Stimulated activated CD4-positive, alpha-beta T cell treated with anti-CD3 and anti-CD28 coated beads, Interleukin-4, amount 100 ng/mL, for 24 hours (primary cell): ENCODE results near the gene RAP2A.

ENCODE experiments used
- DNase-seq: peaks from one replicate; pipeline ENCODE4 v3.0.0-alpha.2; 2020

RAP2A gene

GRCh38 chr13:97496511-97496910 is 62.5 kb downstream of the RAP2A start:
- DNase-seq = no peak

DNA sequence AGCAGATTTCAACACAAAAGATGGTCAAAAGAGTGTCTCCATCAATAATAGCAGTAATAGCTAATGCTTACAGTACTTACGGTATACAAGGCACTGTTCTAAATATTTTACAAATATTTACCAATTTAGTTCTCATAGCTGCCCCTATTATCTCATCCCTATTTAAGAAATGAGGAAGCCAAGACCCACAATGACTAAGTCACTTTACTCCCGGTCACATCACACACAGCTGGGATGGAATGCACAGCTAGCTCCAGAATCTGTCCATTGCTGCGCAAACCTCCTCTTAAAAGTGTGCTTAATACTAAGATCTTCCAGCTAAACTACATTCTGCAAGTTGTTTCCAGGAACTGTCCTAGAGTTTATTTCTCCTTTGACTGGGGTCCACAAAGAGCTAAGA is 63.4 kb downstream of the RAP2A start:
- no peak for DNase-seq

DNA sequence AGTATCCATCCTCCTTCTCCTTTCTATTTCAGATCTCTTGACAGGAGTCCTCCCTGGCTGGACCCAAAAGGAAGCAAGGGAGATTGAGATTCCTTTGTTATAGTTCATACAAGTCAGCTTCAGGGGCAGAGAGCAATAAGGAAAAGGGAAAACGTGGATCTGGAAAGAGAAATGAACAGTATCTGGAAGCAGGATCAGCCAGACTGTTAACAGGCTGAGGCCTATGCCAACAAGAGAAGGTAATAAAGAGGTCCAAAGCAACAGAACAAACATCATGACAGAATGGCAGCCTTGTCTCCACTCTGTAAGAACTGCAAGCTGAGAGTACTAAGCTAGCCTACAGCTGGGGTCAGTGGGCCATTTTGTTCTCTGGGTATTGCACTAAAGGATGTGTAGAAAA is 64.5 kb downstream of the RAP2A start:
- no peak for DNase-seq

DNA sequence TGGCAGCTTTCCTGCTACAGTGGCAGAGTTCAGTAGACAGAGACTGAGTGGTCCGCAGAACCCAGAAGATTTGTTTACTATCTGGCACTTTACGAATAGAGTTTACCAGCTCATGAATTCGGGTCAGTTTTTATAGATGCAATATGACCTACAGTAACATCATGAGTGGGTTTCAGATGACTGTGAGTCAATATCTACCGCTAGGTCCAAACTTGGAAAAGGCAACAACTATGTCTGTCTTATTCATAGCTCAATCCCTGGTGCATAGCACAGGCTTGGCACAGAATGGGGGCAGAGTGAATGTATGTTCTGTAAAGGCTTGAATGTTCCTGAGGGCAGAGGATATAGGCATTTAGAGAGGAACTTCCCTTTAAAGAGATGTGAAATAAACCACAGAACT is 65.2 kb downstream of the RAP2A start:
- no peak for DNase-seq

DNA sequence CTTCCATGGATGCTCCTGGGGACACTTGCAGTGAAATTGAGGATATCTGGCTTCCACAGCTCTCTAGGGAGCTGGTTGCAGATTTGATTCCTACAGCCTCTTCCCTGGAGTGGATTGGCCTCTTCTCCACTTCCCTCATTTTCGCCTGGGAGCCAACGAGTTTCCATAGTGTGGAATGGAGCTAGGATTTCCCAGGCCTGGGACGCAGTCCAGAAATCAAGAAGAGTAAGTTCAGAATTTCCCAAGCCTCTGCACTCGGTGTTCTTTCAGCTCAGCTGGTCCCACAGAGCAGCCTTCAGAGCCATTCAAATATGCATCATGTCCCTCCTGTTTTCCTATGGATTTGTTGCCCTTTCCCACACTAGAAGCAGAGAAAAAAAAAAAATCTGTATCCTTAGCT is 68.2 kb downstream of the RAP2A start:
- DNase-seq = no peak

- no peak for DNase-seq
These were observed 68.7 kb downstream of the RAP2A start for GRCh38 chr13:97502706-97503105.

DNA sequence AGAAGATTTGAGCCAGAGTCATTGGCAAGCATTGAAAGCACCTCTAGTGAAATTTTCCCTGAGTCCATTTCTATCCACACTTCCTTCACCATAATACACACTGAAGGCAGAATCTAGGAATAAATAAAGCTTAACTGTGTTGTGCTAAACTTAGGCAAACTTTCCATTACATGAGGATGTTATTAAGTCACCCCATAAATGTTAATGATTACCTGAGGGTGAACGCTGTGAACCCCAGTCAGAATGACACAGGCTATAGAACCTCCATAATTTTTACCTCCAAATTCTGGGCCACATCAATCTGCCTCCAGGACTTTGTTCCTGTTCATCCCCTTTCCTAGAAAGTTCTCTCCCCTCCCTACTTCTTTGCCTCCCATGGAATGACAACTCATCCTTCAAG is 71.0 kb downstream of the RAP2A start:
- DNase-seq = no peak

DNA sequence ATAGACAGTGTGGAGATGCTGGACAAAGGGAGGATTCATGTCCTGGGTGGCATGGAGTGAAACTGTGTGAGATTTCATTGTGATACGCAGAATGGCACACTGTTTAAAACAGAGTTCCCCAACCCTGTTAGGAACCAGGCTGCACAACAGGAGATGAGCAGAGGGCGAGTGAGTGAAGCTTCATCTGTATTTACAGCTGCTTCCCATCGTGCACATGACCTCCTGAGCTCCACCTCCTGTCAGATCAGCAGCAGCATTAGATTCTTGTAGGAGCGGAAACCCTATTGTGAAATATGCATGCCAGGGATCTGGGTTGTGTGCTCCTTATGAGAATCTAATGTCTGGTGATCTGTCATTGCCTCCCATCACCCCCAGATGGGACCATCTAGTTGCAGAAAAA is 72.5 kb downstream of the RAP2A start:
- no peak for DNase-seq

DNA sequence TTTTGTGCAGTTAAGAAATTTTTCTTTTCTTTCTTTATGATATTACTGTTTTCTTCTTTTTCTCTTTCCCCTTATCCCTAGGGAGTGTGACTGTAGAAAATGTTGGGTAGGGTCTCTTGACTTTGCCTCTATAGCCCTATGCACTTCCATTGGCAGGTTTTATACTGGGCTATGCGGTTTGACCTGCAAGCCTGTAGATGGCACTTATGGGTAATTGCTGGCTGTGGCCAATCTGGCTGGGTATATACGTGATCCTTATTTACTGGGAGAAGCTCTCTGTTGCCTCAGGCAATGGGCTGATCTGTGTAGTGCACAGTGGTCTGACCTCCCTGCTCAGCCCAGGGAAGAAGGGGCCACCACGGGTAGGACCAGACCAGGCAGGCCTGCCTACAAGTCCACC is 78.8 kb downstream of the RAP2A start:
- DNase-seq = no peak

DNA sequence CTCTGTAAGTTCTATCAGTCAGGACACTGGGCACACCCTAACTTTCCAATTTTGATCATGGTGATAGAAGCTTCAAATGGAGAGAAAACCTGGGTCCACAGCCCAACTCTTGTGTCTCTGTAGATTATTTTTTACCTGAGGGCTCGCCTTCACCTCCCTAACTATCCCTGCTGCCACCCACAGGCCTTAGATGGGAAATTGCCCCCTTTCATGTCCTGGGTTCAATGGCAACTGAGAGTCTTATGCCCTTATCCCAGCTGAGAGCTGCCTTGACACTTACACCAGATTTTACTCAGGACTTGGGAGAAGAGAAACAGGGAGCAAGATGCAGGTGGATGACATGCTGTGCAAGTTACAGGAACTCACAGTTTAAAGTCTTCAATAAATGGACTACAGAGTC is 81.7 kb downstream of the RAP2A start:
- no peak for DNase-seq

- DNase-seq = no peak
These were observed 84.0 kb downstream of the RAP2A start for GRCh38 chr13:97517967-97518366.
